ENCODE measurements around the gene PDZD8. TPM values are rescaled to one million over a fixed set of nuclear protein-coding genes. Genes with fewer than 3 reads are reported as not detected.

PDZD8 gene
- total and polyA plus RNA-seq, 12 donors: 1.7 to 45.7 (median 25.0) TPM

DNA sequence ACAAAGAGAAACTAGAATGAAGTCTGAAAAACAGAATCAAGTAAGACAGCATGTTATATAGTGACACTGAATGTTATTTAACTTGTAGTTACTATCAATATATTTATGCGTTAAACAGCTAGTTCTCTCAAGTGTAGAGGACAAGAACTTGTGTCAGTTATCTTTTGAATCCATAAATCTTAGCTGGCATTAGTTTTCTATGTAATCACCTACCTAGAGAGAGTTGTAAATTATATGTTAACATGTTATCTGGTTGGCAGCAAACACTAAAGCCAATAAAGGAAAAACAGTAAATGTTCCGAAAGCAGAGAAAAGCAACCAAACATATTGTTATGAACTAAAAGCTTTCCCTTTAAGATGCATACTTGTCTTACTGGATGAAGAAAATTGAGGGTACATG, 97.6 kb downstream of the PDZD8 start:
- whole genome bisulfite sequencing, 4 donors: 95 to 99% (median 96%) methylated on average over 2 of the region's 2 CpGs
- intact Hi-C loops (cut with DNase I): no loop called here

GRCh38 chr10:117275121-117275520, 100.1 kb downstream of the PDZD8 start:
- TF ChIP-seq CTCF (IDR thresholded peaks at IDR 0.05) (no peak), POLR2A (IDR thresholded peaks at IDR 0.05) (no peak)
- Histone ChIP-seq H3K27me3 (no peaks in the 10 kb centered on the region), H3K4me3 (no peak overlapping the region), H3K27ac (no peak overlapping the region), H3K36me3 (replicated peaks in 1 of 2) (no peaks in the 10 kb centered on the region), H3K4me1 (replicated peaks in 1 of 2) (peaks cover 0 to 5% of the 10 kb centered on the region in 2 donors), H3K9me3 (replicated peaks in 1 of 3) (no peaks in the 10 kb centered on the region)
- DNase-seq: no peak
- intact Hi-C loops (cut with DNase I): no loop called here
- 52 to 71% (median 66%) methylated on average over 3 of the region's 3 CpGs for WGBS, 4 donors

More for the DNA sequence above, 97.6 kb downstream of the PDZD8 start:
- no peaks in the 10 kb centered on the region for H3K27me3 ChIP-seq
- no peaks in the 10 kb centered on the region for H3K36me3 ChIP-seq (replicated peaks in 1 of 2)
- no peak overlapping the region for H3K4me3 ChIP-seq
- no peak for DNase-seq
- H3K4me1 ChIP-seq (replicated peaks in 1 of 2): no peaks in the 10 kb centered on the region
- H3K9me3 ChIP-seq (replicated peaks in 1 of 3): no peaks in the 10 kb centered on the region
- H3K27ac ChIP-seq: no peak overlapping the region
- no peak for TF ChIP-seq CTCF (IDR thresholded peaks at IDR 0.05)
- TF ChIP-seq POLR2A (IDR thresholded peaks at IDR 0.05): no peak

DNA sequence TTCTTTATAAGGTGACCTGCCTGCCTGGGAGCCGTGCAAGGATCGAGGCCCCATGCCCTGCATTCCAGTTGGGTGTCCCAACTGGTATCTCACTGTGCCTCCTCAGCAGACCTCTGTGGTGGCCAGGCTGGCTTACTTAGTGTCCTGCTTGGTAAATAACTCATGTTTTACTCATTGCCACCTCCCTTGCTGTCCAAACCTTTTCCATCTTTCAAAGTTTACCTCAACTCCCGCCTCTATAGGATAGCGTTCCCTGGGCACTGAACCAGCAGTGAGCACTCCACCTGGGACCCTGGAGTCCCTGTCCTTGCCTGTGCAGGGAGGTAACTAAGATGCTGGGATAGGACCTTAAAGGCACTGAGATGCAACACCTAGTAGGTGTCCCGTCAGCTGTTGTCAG, 100.7 kb downstream of the PDZD8 start:
- Histone ChIP-seq H3K27me3 (no peaks in the 10 kb centered on the region), H3K4me3 (no peak overlapping the region), H3K27ac (no peak overlapping the region), H3K36me3 (replicated peaks in 1 of 2) (no peaks in the 10 kb centered on the region), H3K4me1 (replicated peaks in 1 of 2) (peaks cover 0 to 5% of the 10 kb centered on the region in 2 donors), H3K9me3 (replicated peaks in 1 of 3) (no peaks in the 10 kb centered on the region)
- TF ChIP-seq CTCF (IDR thresholded peaks at IDR 0.05) (no peak), POLR2A (IDR thresholded peaks at IDR 0.05) (no peak)
- 93 to 97% (median 95%) methylated on average over 5 of the region's 5 CpGs for WGBS, 4 donors
- DNase-seq: peak in 1 of 7 donors; percentile 45
- intact Hi-C loops (cut with DNase I): no loop called here

- WGBS, 4 donors: 95 to 100% (median 97%) methylated on average over 3 of the region's 3 CpGs
- TF ChIP-seq CTCF (IDR thresholded peaks at IDR 0.05) (no peak), POLR2A (IDR thresholded peaks at IDR 0.05) (no peak)
- H3K27ac ChIP-seq: no peak overlapping the region
- H3K4me1 ChIP-seq (replicated peaks in 1 of 2): peaks cover 0 to 5% of the 10 kb centered on the region in 2 donors
- no peaks in the 10 kb centered on the region for H3K27me3 ChIP-seq
- H3K36me3 ChIP-seq (replicated peaks in 1 of 2): no peaks in the 10 kb centered on the region
- no peaks in the 10 kb centered on the region for H3K9me3 ChIP-seq (replicated peaks in 1 of 3)
- DNase-seq: no peak
- H3K4me3 ChIP-seq: no peak overlapping the region
- intact Hi-C loops (cut with DNase I): no loop called here
Measured at GRCh38 chr10:117273980-117274379, 101.3 kb downstream of the PDZD8 start.

All from adrenal gland (tissue), 12 donors.